Retinal pigment epithelial cell (primary cell): Measurements from ENCODE around the gene TPM4.

Experiments
- DNase-seq: peaks from one replicate; pipeline ENCODE4 v3.0.0-alpha.2; 2010; ENCODE audit warnings: low read depth
- H3K4me3 ChIP-seq: 2 replicates; pipeline ENCODE4 v1.5.1; 2011; ENCODE audit warnings: mild to moderate bottlenecking, low read length, control low read depth, moderate library complexity
- TF ChIP-seq, protein P1 (sequence below): conservative IDR thresholded peaks from 2 replicates; pipeline ENCODE4 v1.5.1; 2011; ENCODE audit warnings: low read depth, low read length, control low read depth, inconsistent platforms

Gene TPM4

DNA sequence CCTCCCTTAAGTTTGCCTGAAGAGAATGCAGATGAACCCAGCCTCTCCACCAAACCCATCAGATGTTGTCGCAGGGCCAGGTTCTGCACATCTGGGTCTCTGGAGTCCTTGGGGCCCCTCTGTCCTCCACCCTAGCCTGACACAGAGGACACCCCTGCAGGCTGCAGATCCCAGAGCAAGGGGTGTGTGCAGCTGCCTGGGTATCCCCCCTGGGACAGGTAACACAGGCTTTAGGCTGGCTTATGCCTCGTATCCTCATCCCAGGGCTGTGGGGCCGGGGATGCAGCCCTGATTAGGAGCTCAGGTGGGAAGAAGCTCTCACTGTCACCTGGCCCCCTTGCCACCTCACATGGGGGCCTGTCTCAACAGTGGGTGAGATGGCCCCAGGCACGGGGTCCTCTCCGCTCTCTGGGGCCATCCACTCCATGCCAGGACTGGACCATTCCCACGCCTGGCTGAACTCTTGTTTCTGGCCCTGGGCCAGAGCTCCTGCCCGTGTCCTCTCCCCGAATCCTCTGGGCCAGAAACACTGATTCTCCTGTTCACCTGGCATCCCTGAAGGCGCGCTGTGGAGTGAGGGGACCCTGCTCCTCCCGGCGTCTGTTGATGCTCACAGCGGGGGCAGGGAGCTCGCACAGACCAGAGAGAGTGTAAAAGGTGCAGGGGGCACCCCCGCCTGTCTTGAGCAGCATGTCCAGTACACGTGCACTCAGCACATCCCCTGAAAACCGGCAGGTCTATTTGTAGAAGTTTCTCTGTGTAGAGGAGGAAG is 38.7 kb upstream of the TPM4 start:
- TF ChIP-seq, protein P1, sequence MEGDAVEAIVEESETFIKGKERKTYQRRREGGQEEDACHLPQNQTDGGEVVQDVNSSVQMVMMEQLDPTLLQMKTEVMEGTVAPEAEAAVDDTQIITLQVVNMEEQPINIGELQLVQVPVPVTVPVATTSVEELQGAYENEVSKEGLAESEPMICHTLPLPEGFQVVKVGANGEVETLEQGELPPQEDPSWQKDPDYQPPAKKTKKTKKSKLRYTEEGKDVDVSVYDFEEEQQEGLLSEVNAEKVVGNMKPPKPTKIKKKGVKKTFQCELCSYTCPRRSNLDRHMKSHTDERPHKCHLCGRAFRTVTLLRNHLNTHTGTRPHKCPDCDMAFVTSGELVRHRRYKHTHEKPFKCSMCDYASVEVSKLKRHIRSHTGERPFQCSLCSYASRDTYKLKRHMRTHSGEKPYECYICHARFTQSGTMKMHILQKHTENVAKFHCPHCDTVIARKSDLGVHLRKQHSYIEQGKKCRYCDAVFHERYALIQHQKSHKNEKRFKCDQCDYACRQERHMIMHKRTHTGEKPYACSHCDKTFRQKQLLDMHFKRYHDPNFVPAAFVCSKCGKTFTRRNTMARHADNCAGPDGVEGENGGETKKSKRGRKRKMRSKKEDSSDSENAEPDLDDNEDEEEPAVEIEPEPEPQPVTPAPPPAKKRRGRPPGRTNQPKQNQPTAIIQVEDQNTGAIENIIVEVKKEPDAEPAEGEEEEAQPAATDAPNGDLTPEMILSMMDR = no peak
- DNase-seq = no peak
- no peak overlapping the region for H3K4me3 ChIP-seq

DNA sequence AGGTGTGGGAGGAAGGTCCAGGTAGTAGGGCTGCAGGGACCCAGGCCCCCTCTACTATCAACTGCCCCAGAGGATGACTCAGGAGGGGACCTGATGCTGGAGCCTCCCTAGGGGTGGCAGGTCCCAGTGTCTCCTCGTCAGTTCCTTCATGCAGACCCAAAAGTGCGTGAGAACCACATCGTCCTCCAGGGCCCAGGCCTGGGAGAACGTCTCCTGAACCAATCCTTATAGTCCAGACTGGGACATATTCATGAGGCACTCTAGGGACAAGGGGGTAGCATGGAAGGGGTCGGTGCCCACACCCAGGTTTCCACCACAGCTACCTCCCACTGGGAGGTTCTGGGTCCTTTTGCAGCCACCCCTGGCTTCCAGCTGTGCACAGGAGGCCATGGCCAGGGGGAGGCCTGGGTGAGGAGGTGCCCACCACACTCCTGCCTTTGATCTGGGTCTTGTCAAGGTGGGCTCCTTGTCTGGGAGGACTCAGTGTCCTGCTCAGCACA is 38.0 kb upstream of the TPM4 start:
- TF ChIP-seq, protein P1 = no peak
- no peak for DNase-seq
- no peak overlapping the region for H3K4me3 ChIP-seq

DNA sequence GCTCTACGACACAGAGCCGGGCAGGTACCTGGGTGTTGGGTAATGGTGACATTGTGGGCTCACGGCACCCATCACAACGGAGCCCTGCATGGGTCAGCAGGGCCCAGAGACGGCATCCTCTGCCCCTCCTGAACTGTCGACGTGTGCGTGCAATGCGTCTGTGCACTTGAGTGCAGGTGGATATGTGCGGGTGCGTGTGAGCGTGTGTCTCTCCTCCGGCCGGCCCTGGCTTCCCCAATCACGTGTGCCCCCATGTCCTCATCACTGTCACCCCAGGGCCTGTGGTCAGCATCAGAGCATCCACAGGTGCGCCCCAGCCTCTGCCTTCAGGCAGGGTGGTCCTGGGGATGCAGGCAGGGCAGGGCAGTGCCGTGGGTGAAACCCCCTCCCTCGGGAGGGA is 37.2 kb upstream of the TPM4 start:
- H3K4me3 ChIP-seq = no peak overlapping the region
- TF ChIP-seq, protein P1 = no peak
- DNase-seq = no peak

DNA sequence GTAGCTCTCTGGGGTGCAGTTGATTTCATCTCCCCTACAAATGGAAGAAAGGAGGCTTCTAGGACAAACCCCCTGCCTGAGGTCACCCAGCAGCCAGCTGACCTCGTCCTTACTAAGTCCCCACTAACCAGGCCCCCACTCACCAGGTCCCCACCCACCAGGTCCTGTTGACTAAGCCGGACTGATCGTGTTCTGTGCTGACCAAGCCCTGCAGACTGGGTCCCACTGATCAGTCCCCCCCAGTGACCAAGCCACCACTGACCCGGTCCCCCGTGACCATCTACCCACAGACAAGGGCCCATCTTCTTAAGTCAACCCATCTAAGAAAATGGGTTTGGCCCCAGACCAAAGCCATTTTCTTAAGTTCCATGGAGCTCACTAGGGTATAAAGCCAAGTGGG is 36.8 kb upstream of the TPM4 start:
- DNase-seq = no peak
- TF ChIP-seq, protein P1 = no peak
- H3K4me3 ChIP-seq = no peak overlapping the region

DNA sequence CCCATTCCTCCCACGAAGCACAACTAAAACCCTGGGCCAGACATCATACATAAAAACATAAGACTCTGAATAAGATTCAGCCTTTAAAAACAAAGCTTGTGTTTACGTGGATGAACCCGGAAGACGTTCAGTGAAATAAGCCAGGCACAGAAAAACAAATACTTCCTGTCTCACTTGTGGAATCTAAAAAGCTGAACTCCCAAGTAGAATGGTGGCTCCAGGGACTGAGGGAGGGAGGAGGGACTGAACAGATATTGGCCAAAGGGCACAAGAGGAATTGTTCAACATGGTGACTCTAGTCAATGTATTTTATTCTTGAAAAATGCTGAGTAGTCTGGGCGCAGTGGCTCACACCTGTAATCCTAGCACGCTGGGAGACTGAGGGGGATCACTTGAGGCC is 35.7 kb upstream of the TPM4 start:
- H3K4me3 ChIP-seq = no peak overlapping the region
- DNase-seq = no peak
- TF ChIP-seq, protein P1 = no peak

DNA sequence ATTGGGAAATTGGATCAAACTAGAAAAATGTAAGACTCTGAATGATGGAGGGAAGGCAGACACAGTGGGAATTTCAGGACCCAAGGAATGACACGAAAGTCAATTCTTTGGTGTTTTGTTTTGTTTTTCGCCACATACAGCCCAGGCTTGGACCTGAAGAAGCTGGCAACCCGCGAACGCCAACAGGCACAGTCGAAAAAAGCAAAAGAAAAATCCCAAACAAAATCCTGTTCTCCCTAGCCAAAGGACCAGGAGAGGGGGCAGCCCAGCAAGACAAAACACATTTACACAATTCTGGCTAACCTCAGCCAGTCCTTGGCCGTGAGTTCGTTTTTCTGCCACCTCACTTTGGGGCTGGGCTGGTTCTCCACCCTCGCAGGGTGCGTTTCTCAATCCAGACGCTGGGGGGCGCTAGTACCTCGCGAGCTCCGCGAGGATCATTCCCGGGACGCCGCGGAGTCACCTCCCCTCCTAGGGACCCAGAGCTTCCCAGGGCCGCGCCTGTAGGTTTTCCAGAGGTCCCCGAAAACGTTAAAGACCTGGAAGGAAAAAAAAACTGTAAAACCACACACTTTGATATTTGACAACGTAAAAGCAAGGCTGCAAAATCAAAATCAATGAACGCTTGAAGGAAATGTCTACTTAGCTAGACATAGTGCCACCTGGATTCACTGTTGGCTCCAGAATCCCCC is 34.9 kb upstream of the TPM4 start:
- TF ChIP-seq, protein P1 = peak; percentile 89
- DNase-seq = no peak
- H3K4me3 ChIP-seq = no peak overlapping the region
